NCI-H82 (cell line): ENCODE measurements around the gene MAGI2.

Experiments
- DNase-seq: peaks from one replicate; lab custom pipeline; 2025; lab: John Stamatoyannopoulos, UW

MAGI2 gene

GRCh38 chr7:79245623-79246249, 207.7 kb downstream of the MAGI2 start:
- DNase-seq, result peak; percentile 7

- no peak for DNase-seq
Measured at GRCh38 chr7:79244482-79244881, 209.0 kb downstream of the MAGI2 start.

GRCh38 chr7:79241288-79242060, 212.0 kb downstream of the MAGI2 start:
- no peak for DNase-seq

- no peak for DNase-seq
Measured at GRCh38 chr7:79240413-79240812, 213.1 kb downstream of the MAGI2 start.

GRCh38 chr7:79236352-79237028, 217.0 kb downstream of the MAGI2 start:
- DNase-seq, result no peak

GRCh38 chr7:79227044-79227443, 226.4 kb downstream of the MAGI2 start:
- no peak for DNase-seq

- DNase-seq, result no peak
Measured at GRCh38 chr7:79221211-79221610, 232.3 kb downstream of the MAGI2 start.

GRCh38 chr7:79217976-79218626, 235.4 kb downstream of the MAGI2 start:
- no peak for DNase-seq

- DNase-seq, result no peak
Measured at GRCh38 chr7:79217468-79217867, 236.0 kb downstream of the MAGI2 start.

- no peak for DNase-seq
Measured at GRCh38 chr7:79216236-79216635, 237.2 kb downstream of the MAGI2 start.

- no peak for DNase-seq
Measured at GRCh38 chr7:79212334-79212733, 241.1 kb downstream of the MAGI2 start.

- DNase-seq, result no peak
Measured at GRCh38 chr7:79211724-79212123, 241.7 kb downstream of the MAGI2 start.

- no peak for DNase-seq
Measured at GRCh38 chr7:79199961-79200360, 253.5 kb downstream of the MAGI2 start.

- no peak for DNase-seq
Measured at GRCh38 chr7:79199266-79199665, 254.2 kb downstream of the MAGI2 start.

GRCh38 chr7:79185605-79186004, 267.9 kb downstream of the MAGI2 start:
- no peak for DNase-seq

GRCh38 chr7:79182283-79182682, 271.2 kb downstream of the MAGI2 start:
- no peak for DNase-seq

- DNase-seq, result no peak
Measured at GRCh38 chr7:79180533-79180932, 272.9 kb downstream of the MAGI2 start.

- peak; percentile 70 for DNase-seq
Measured at GRCh38 chr7:79176859-79177477, 276.5 kb downstream of the MAGI2 start.

- no peak for DNase-seq
Measured at GRCh38 chr7:79175374-79175773, 278.1 kb downstream of the MAGI2 start.

GRCh38 chr7:79165225-79165624, 288.2 kb downstream of the MAGI2 start:
- DNase-seq, result no peak

GRCh38 chr7:79159040-79159664, 294.3 kb downstream of the MAGI2 start:
- no peak for DNase-seq

- DNase-seq, result no peak
Measured at GRCh38 chr7:79157281-79157680, 296.2 kb downstream of the MAGI2 start.
